ENCODE data around the gene RAB36. TPM values are rescaled to one million over a fixed set of nuclear protein-coding genes. Genes with fewer than 3 reads are reported as not detected.

Gene RAB36
- total and polyA plus RNA-seq, 4 donors: 0.22 to 0.56 (median 0.37) TPM

GRCh38 chr22:23131931-23132330, 13.3 kb upstream of the RAB36 start:
- TF ChIP-seq NR2F2 (IDR thresholded peaks at IDR 0.05) (no peak), TAF1 (conservative IDR thresholded peaks at IDR 0.05) (no peak), EGR1 (IDR thresholded peaks at IDR 0.05; ENCODE audit: low read depth in 2 of 2) (no peak), RXRA (IDR thresholded peaks at IDR 0.05) (no peak), MAX (IDR thresholded peaks at IDR 0.05) (no peak), GABPA (IDR thresholded peaks at IDR 0.05 in 1 of 2, conservative IDR thresholded peaks at IDR 0.05 in 1 of 2) (no peak), ZBTB33 (IDR thresholded peaks at IDR 0.05) (no peak), JUND (IDR thresholded peaks at IDR 0.05) (no peak), REST (IDR thresholded peaks at IDR 0.05) (no peak), FOXA2 (IDR thresholded peaks at IDR 0.05) (no peak)
- no peak overlapping the region for H3K27ac ChIP-seq (ENCODE audit: low read depth in 1 of 2, low read length in 2 of 2)
- WGBS: 87% methylated on average over 6 of the region's 6 CpGs
- H3K9me3 ChIP-seq (ENCODE audit: control insufficient read depth in 4 of 4, low read length in 3 of 4): no peaks in the 10 kb centered on the region
- H3K4me1 ChIP-seq (ENCODE audit: control insufficient read depth in 4 of 4, insufficient read depth in 4 of 4, low read length in 3 of 4): peaks cover 0 to 4% (median 0%) of the 10 kb centered on the region in 4 donors
- no peak for DNase-seq (ENCODE audit: low spot score)
- no peak overlapping the region for H3K4me3 ChIP-seq (ENCODE audit: low read depth in 1 of 3, low read length in 3 of 3)
- no peaks in the 10 kb centered on the region for H3K27me3 ChIP-seq (ENCODE audit: control insufficient read depth in 4 of 4, insufficient read depth in 4 of 4, low read length in 3 of 4)
- H3K36me3 ChIP-seq (ENCODE audit: control insufficient read depth in 4 of 4, insufficient read depth in 3 of 4, low read depth in 1 of 4, low read length in 3 of 4): no peaks in the 10 kb centered on the region
- no peak overlapping the region for H3K9ac ChIP-seq (ENCODE audit: low read depth in 1 of 2, low read length in 2 of 2)

GRCh38 chr22:23132376-23133091, 12.7 kb upstream of the RAB36 start:
- 93% methylated on average over 10 of the region's 10 CpGs for WGBS
- Histone ChIP-seq H3K36me3 (ENCODE audit: control insufficient read depth in 4 of 4, insufficient read depth in 3 of 4, low read depth in 1 of 4, low read length in 3 of 4) (no peaks in the 10 kb centered on the region), H3K27me3 (ENCODE audit: control insufficient read depth in 4 of 4, insufficient read depth in 4 of 4, low read length in 3 of 4) (no peaks in the 10 kb centered on the region), H3K4me1 (ENCODE audit: control insufficient read depth in 4 of 4, insufficient read depth in 4 of 4, low read length in 3 of 4) (peaks cover 0 to 4% (median 0%) of the 10 kb centered on the region in 4 donors), H3K4me3 (ENCODE audit: low read depth in 1 of 3, low read length in 3 of 3) (no peak overlapping the region), H3K27ac (ENCODE audit: low read depth in 1 of 2, low read length in 2 of 2) (no peak overlapping the region), H3K9ac (ENCODE audit: low read depth in 1 of 2, low read length in 2 of 2) (no peak overlapping the region), H3K9me3 (ENCODE audit: control insufficient read depth in 4 of 4, low read length in 3 of 4) (no peaks in the 10 kb centered on the region)
- DNase-seq (ENCODE audit: low spot score): no peak
- TF ChIP-seq MAX (IDR thresholded peaks at IDR 0.05): no peak
- no peak for TF ChIP-seq RXRA (IDR thresholded peaks at IDR 0.05)
- TF ChIP-seq TAF1 (conservative IDR thresholded peaks at IDR 0.05): no peak
- TF ChIP-seq RAD21 (IDR thresholded peaks at IDR 0.05): no peak
- no peak for TF ChIP-seq REST (IDR thresholded peaks at IDR 0.05)
- TF ChIP-seq ZBTB33 (IDR thresholded peaks at IDR 0.05): no peak
- TF ChIP-seq GABPA (IDR thresholded peaks at IDR 0.05 in 1 of 2, conservative IDR thresholded peaks at IDR 0.05 in 1 of 2): no peak
- no peak for TF ChIP-seq FOXA1 (IDR thresholded peaks at IDR 0.05)
- TF ChIP-seq NR2F2 (IDR thresholded peaks at IDR 0.05): no peak
- no peak for TF ChIP-seq FOXA2 (IDR thresholded peaks at IDR 0.05)
- TF ChIP-seq CTCF (IDR thresholded peaks at IDR 0.05; ENCODE audit: low read depth, low read length, missing input control): no peak

Measured in liver (tissue), 9 donors.